ENCODE measurements around the gene SLC25A2.
"Not testable (repeated sequence)": the region's sequence is repeated elsewhere in the genome, so short reads cannot be mapped to it uniquely, and the experiment has no call there.

The SLC25A2 gene

DNA sequence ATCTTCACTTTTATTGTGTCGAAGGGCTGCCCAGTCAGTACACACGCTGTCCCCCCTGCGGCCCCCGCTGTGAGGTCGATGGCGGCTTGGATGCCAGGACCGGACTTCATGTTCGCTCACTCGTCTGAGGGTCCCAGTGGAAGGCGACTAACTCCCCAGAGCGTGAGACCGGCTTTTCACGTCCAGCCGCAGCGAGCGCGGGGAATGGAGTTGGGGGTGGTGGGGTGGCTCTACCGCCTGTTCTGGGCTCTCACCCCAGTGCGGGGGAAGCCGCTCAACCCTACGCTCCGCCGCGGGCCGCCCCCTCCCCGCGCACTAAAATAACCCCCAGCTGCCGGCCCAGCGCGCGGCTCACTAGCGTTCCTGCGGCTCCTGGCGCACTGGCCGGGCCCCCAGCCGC is at the start of gene SLC25A2:
SLC25A2 (minus strand) TSS at position 294 of the 400 bp plus-strand sequence; CDS start at position 110, 184 bp downstream.
- FAIRE-seq: no peak

GRCh38 chr5:141351591-141351990 is 47.7 kb upstream of the SLC25A2 start:
- FAIRE-seq: no peak

More for the DNA sequence above, at the start of gene SLC25A2:
- DNase-seq (ENCODE audit: low spot score): no peak

DNA sequence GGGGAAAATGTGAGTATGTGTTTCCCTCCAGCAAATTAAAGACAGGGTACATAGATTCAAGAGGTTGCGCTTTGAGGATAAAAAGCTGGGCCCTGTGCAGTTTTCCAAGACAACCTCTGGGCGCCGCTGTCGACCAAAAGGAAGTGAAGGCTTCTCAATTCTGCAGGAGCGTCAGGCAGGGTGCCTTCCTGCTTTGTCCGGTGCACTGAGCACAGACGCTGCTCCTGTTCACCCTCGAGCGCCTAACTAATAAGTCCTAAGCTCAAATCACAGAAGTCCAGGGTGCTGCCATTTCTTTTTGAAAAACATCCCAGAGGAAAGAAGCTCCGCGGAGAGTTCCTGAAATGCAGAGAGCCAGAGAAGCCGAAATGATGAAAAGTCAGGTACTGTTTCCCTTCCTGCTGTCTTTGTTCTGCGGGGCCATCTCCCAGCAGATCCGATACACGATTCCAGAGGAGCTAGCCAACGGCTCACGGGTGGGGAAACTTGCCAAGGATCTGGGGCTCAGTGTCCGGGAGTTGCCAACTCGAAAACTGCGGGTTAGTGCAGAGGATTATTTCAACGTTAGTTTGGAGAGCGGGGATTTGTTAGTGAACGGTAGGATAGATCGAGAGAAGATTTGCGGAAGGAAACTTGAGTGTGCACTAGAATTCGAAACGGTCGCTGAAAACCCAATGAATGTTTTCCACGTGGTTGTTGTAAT is 46.2 kb upstream of the SLC25A2 start, which contains the start of gene PCDHGB1:
PCDHGB1 (plus strand) TSS at position 183 of the 703 bp plus-strand sequence; CDS start at position 345, 162 bp downstream.
- DNase-seq (ENCODE audit: low spot score) (peak; percentile 69), FAIRE-seq (no peak)

More at GRCh38 chr5:141351591-141351990, 47.7 kb upstream of the SLC25A2 start:
- DNase-seq (ENCODE audit: low spot score): no peak

- DNase-seq (ENCODE audit: low spot score); FAIRE-seq: not testable (repeated sequence)
Measured at GRCh38 chr5:141346017-141346416, 42.2 kb upstream of the SLC25A2 start.

DNA sequence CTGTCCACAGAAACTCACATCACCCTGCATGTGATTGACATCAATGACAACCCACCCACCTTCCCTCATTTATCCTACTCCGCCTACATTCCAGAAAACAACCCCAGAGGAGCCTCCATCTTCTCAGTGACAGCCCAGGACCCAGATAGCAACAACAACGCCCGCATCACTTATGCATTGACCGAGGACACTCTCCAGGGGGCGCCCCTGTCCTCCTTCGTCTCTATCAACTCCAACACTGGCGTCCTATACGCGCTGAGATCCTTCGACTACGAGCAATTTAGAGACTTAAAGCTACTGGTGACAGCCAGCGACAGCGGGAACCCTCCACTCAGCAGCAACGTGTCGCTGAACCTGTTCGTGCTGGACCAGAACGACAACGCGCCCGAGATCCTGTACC is 41.5 kb upstream of the SLC25A2 start:
- DNase-seq (ENCODE audit: low spot score) (no peak), FAIRE-seq (no peak)

GRCh38 chr5:141343953-141344463 is 40.2 kb upstream of the SLC25A2 start:
- FAIRE-seq (no peak), DNase-seq (ENCODE audit: low spot score) (no peak)

- FAIRE-seq: no peak
- no peak for DNase-seq (ENCODE audit: low spot score)
Measured at GRCh38 chr5:141343242-141343952, 39.5 kb upstream of the SLC25A2 start, which contains the start of gene PCDHGA3. Gene PCDHGA3 (plus strand): TSS chr5:141343829. CDS start chr5:141344034, 205 bp downstream.

DNA sequence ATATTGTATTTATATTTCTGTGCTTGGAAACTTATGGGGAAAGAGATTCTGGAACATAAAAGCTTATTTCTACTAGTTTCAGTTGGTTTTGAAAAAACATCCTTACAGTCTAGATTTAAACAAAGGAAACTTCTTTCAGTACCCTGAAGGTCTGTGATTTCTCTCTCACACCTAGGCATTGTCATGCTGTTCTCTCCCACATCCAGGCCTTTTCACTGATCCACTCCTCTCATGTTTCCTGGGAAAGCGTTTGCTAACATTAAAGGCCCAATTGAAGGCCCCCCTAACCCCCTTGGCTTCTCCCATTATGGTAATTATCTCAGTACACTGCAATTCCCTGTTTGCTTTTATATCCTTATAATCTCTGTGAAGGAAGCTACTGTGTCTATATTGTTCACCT is 38.9 kb upstream of the SLC25A2 start:
- FAIRE-seq (no peak), DNase-seq (ENCODE audit: low spot score) (no peak)

- FAIRE-seq; DNase-seq (ENCODE audit: low spot score): not testable (repeated sequence)
Measured at GRCh38 chr5:141340781-141341354, 37.0 kb upstream of the SLC25A2 start.

- DNase-seq (ENCODE audit: low spot score) (peak; percentile 12), FAIRE-seq (no peak)
Measured at GRCh38 chr5:141338538-141339306, 34.9 kb upstream of the SLC25A2 start, which contains the start of gene PCDHGA2. Gene PCDHGA2 (plus strand): TSS chr5:141338760.

DNA sequence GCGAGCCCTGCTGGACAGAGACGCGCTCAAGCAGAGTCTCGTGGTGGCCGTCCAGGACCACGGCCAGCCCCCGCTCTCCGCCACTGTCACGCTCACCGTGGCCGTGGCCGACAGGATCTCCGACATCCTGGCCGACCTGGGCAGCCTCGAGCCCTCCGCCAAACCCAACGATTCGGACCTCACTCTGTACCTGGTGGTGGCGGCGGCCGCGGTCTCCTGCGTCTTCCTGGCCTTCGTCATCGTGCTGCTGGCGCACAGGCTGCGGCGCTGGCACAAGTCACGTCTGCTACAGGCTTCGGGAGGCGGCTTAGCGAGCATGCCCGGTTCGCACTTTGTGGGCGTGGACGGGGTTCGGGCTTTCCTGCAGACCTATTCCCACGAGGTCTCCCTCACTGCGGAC is 28.7 kb upstream of the SLC25A2 start:
- FAIRE-seq; DNase-seq (ENCODE audit: low spot score): not testable (repeated sequence)

GRCh38 chr5:141330299-141331080 is 26.6 kb upstream of the SLC25A2 start, which contains the start of gene PCDHGA1:
Gene PCDHGA1 (plus strand): TSS chr5:141330514.
- DNase-seq (ENCODE audit: low spot score) (no peak), FAIRE-seq (no peak)

- FAIRE-seq (no peak), DNase-seq (ENCODE audit: low spot score) (no peak)
Measured at GRCh38 chr5:141328231-141328630, 24.4 kb upstream of the SLC25A2 start.

GRCh38 chr5:141326088-141326854 is 22.4 kb upstream of the SLC25A2 start:
- DNase-seq (ENCODE audit: low spot score) (peak; percentile 61), FAIRE-seq (no peak)

DNA sequence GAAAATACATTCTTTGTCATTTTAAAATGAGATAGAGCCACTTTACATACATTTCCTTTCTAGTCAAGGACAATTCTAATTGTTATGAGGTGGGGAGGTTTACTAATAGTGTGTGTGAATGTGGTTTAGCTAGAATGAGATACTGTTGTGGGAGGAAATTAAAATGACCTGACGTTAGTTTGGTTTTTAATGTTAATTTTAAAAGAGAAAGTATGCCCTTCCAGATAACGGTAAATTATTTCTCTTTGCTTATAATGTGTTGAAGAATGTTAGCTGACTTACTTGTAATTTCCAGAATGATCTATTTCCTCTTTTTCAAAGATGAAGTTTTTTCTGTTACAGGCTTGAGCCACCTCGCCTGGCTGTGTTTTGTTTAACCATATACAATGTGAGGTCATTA is 18.4 kb upstream of the SLC25A2 start:
- DNase-seq (ENCODE audit: low spot score) (no peak), FAIRE-seq (no peak)

GRCh38 chr5:141320225-141321169 is 16.6 kb upstream of the SLC25A2 start, which contains the start of gene TAF7:
Gene TAF7 (minus strand): TSS chr5:141320784. CDS start chr5:141320044, 740 bp downstream.
- peak; percentile 91 for DNase-seq (ENCODE audit: low spot score)
- no peak for FAIRE-seq

- FAIRE-seq: no peak
- DNase-seq (ENCODE audit: low spot score): no peak
Measured at GRCh38 chr5:141319699-141320098, 15.8 kb upstream of the SLC25A2 start.

DNA sequence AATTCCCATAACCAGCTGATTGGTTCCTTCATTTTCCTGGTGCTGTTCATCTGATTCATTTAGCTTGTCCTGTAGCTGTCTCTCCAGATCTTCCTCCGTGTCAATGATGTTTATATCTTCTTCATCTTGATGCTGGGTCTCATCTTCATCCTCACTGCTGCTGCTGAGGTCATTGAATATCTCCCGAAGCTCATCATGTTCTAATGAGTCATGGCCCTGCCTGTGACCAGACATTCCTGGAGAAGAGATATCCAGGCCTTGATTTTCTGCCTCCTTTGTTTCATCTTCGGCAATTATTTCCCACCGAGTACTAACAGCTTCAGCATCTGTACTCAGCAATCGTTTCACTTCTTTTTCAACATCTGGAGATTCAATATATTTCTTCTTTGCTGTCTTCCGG is 15.4 kb upstream of the SLC25A2 start:
- FAIRE-seq: no peak
- no peak for DNase-seq (ENCODE audit: low spot score)

Measured in urothelium cell line (cell line).